Smooth muscle cell of the coronary artery (primary cell): Measurements from ENCODE around the gene ASRGL1. TPM values are rescaled to one million over a fixed set of nuclear protein-coding genes. Genes with fewer than 3 reads are reported as not detected.

ENCODE experiments used
- total RNA-seq: library from RNA; depleted of rRNA; stranded (reverse); fragments of >200 nt; gene quantifications from 2 replicates; pipeline ENCODE4 v1.2.3, GENCODE V29; 2014; ENCODE audit warnings: low replicate concordance

ASRGL1 gene
- 1.1 and 1.5 TPM in 2 replicates for total RNA-seq

DNA sequence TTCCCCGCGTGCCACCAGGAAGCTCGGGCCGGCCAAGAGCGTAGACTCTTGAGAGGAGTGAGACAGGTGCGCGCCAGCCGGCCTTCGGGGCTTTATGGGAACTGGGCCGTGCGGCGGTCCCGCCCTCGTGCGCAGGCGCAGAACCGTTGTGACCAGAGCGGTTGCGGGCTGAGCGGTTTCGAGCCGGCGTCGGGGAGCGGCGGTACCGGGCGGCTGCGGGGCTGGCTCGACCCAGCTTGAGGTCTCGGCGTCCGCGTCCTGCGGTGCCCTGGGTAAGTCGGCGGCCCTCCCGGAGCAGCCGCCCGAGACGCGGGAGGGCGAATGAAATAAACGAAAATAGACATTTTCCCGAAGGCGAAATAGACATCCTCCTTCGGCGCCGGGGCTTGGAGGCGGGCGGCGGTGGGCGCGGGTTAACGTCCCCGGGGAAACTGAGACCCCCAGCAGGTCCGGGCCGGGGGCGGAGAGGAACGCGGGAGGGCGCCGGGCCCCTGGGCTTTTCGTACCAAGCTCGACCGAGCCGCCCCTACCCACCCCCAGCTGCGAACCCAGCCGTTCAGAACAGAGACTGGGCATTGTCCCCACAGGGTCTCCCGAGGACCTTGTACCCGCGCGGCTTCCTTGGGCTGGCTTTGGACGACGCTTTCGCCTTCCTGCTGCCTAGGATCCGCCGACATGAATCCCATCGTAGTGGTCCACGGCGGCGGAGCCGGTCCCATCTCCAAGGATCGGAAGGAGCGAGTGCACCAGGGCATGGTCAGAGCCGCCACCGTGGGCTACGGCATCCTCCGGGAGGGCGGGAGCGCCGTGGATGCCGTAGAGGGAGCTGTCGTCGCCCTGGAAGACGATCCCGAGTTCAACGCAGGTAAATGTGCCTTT is at the start of gene ASRGL1:
Gene ASRGL1, plus strand, starts transcription at position 146 of the 879 bp plus-strand sequence. Its CDS starts 530 bp downstream, at position 676.

DNA sequence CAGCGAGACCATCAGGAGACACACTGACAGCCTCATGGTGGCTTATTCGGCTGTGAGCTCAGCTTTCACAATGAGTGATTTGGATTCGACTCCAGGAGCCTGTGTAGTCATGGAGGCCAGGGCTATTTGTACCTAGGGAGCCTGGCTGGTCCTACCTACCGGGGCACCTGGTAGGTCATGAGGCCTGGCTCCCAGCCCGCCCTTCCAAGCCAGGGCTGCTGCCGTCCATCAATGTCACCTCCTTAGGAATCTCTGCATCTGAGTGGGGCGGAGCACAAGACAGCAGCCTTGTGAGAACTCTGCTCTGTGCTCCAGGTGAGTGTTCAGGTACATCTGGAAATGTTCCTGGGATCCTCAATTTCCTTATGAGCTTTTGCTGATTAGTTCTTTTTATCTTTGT is 38.3 kb upstream of the ASRGL1 start, which contains the start of gene SCGB1D4:
Gene SCGB1D4, minus strand, starts transcription at position 101 of the 400 bp plus-strand sequence. Its CDS starts 65 bp downstream, at position 36.

DNA sequence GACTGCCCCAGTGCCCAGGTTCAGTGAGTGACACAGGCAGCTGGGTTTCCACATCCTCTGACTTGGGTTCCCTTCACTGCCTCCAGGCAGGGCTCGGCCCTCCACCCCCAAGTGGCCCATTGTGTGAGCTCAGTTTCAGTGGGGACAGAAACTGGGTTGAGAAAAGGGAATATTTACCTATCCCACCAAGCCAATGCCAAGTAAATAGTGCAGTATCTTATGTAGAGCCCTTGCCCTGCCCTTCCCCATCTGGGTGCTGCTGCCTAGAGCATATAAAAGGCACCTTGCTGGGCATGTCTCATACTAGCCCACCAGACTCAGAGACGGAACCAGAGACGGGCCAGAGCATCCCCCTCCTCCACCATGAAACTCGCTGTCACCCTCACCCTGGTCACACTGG is 81.5 kb downstream of the ASRGL1 start, which contains the start of gene SCGB1A1:
Gene SCGB1A1, plus strand, starts transcription at position 301 of the 400 bp plus-strand sequence. Its CDS starts 63 bp downstream, at position 364.

Other genes starting within 250 kb of the ASRGL1 start
- gene INCENP, start 213.4 kb upstream of the ASRGL1 start, total RNA-seq, result 3.9 and 9.1 TPM in 2 replicates
- gene SCGB1D1, start 147.2 kb upstream of the ASRGL1 start, total RNA-seq, result not detected in 2 replicates
- gene SCGB2A1, start 128.8 kb upstream of the ASRGL1 start, total RNA-seq, result not detected in 2 replicates
- gene SCGB1D2, start 95.2 kb upstream of the ASRGL1 start, total RNA-seq, result not detected in 2 replicates
- gene SCGB2A2, start 67.3 kb upstream of the ASRGL1 start, total RNA-seq, result not detected in 2 replicates
- gene SCGB1D4, start 38.4 kb upstream of the ASRGL1 start, total RNA-seq, result not detected in 2 replicates
- not detected in 2 replicates for gene SCGB1A1, start 81.6 kb downstream of the ASRGL1 start, total RNA-seq
- gene AHNAK, start 209.4 kb downstream of the ASRGL1 start, total RNA-seq, result 257 and 396 TPM in 2 replicates
- gene EEF1G, start 236.4 kb downstream of the ASRGL1 start, total RNA-seq, result 1,294 and 1,609 TPM in 2 replicates